HuH-7 (cell line): Measurements from ENCODE around the gene RBM20.

ENCODE experiments used
- DNase-seq: peaks from one replicate; pipeline ENCODE4 v3.0.0; 2011; ENCODE audit warnings: low spot score

The RBM20 gene

DNA sequence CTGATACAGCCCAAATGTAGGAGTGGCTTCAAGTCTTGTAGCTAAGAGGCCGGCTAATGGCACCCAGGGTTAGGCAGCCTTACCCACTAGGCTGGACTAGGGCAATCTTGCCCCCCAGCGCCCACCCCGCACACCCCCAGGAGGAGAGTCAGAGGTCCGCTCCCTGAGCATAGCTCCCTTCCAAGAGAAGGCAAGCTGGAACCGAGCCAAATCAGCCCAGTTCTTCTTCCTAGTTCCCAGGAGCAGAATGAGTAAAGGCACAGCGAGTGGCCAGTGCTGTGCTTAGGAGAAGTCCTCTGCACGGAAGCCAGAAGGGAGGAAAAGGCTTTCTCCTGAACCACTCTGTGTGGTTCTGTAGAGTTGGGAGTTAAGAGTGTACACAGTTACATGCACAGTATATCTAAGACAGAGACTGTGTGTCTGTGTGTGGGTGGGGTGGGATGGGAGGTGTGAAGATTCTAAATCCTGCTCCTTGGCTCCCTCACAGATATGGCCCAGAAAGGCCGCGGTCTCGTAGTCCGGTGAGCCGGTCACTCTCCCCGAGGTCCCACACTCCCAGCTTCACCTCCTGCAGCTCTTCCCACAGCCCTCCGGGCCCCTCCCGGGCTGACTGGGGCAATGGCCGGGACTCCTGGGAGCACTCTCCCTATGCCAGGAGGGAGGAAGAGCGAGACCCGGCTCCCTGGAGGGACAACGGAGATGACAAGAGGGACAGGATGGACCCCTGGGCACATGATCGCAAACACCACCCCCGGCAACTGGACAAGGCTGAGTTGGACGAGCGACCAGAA is 167.8 kb downstream of the RBM20 start:
- no peak for DNase-seq

- DNase-seq: no peak
Measured at GRCh38 chr10:110812583-110812982, 168.4 kb downstream of the RBM20 start.

DNA sequence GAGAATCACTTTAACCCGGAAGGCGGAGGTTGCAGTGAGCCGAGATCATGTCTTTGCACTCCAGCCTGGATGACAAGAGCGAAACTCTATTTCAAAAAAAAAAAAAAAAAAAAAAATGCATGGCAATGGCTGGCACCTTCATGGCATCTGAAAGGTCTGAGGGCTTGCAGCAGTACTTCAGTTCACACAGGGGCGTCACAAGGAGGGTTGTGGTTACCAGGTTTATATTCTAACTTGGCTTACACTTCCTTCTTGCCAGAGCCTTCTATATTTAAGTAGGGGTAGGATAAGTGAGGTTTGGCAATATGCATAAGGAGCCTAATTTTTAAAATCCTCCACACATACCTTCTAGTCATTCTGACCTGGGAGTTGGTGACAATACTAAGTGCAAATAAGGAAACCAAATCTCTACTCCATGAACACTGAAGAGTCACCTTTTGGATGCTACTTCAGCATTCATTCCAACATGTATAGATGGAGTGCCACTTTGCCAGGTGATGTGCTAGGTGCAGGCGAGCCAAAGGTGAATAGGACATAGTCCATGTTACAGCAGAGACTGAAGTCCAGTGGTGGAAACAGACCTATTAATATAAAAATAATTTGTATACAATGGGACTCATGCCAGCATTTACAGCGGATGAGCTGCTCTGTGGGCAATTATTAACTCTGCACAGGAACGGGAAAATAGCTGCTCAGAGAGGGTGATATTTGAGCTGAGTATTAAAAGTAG is 169.8 kb downstream of the RBM20 start:
- DNase-seq: no peak

DNA sequence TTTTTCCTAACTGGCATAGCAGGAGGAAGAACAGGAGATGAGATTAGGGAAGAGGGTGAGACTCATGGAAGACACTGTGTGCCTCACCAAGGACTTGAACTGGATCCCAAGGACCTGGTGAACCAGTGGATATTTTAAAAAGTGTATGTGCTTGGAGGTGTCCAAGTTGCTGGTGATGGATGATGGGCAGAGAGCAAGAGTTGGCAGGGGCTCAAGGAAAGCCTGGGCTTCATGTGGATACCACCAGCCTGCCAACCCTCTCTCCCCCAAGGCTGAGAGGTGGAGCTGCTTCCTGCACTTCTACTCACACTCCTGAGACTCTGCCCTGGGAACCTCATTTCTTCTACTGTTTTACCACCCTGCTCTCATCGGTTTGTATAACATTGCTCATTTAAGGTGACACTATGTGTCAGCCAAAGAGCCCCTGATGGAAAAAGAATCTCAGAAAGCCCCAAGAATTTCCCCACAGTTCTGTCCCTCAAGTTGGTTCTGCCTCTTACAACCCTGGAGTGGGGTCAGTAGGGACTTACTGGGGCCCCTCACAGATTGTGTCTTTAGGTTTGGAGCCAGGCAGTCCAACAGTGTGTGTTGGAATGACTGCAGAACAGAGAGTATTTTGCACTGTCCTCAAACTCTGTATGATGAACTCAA is 171.3 kb downstream of the RBM20 start:
- DNase-seq: no peak

DNA sequence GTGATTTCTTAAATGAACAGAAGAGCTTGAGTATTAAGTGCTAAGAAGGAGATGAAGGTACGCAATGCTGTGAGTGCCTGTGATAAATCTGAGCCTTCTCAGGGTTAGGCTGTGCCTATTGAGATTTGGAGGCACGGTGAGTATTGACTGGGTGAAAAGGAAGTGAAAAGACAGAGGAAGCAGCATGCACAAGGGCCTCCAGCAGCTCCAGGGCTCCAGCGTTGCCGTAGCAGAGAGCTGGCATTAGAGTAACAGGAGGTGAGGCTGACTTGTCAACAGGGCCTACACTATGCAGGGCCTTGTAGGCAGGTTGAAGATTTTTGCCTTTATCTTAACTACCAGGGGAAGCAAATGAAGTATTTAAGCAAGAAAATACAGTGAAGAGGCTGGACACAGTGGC is 173.5 kb downstream of the RBM20 start:
- no peak for DNase-seq

DNA sequence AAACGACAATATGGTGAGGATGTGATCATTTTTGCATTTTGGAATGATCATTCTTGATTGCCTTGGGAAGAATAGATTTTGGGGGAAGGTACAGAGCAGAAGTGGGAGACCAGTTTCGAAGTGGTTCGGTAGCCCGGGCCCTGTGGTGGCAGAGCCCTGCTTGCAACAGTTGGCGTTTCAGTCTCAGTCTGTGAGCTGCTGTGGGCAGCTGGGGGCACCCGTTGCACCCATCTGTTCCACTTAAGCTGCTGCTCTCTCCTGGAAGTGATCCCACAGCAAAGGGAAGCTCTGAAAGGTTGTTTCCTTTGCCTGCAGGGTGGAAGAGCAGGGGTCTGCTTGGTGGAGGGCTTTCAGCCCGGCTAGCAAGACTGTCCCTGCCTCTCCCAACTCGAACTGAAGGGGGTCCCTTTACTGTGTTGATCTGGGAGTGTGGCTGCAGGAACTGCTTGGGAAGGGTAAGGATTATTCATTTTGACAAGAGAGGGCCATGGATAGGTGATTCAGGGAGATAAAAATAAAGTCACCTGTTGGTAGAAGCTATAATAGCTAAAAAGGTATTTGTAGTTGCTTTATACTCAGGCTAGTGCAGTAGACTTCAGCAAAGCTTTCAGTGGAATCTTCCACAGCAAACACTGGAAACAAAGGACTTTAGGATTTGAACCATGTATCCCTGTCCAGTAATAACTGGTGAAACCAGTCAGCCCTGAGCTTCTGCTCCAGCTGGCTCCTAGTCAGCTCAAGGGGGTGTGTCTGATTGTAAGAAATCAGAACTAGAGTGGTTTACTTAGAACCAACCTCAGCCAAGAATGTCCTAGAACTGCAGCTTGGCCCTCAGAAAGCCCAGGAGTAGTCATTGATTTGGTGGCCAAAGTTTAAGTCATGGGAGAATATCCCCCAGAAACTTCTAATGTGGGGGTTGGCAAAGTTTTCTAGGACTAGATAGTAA is 174.4 kb downstream of the RBM20 start:
- DNase-seq: no peak

DNA sequence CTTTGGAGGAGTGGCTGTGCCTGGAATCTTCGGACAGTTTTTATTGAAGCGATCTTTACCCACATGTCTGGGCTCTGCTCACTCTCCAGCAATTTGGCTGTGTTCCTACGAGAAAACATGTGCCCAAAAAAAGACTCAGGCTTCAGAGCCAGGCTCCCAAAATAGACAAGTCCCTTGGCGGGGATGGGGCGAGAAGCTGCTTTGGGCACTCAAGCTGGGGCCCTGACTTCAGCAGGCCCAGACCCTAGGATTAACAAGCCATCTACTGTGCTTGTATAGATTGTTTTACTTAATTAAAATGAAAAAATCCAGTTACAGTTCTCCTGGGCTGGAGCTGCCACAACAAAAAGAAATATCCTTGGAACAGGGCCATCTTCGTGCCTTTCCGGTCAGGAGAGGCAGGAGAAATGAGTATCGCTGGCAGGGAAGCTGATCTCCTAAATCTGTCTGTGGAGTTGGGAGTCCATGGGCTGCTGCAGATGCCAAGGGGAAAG is 176.2 kb downstream of the RBM20 start:
- no peak for DNase-seq

- DNase-seq: no peak
Measured at GRCh38 chr10:110821508-110821907, 177.4 kb downstream of the RBM20 start.

DNA sequence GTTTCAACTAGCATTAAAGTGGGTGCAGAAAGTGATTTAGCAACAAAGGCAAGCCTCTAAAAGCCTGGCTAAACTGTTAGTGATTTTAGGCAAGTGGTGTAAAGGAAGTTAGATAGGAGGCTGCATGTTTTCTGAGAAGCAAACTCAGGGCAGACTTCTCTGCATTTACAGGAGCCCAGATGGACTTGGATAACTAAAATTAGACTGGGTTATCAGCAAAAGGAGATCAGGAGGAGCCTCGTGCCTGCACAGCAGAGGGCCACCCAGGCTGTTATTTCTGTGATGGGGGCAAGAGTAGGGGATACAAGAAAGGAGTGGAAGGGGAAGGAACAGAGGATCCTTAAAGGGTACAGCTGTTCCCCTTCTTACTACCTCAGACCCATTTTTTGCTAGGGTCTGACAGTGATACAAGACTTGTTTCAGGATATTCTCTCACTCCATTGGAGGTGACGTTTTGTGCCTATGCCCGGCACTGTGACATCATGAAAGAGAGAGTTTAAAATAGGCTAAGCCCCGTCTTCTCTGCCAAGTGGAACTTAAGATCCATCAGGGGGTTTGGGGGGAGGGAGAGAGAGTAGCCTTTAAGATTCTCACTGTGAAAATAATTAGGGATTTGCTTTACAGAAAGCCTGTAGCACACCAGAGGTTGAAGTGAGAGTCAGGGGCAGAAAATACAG is 178.0 kb downstream of the RBM20 start:
- DNase-seq: no peak

DNA sequence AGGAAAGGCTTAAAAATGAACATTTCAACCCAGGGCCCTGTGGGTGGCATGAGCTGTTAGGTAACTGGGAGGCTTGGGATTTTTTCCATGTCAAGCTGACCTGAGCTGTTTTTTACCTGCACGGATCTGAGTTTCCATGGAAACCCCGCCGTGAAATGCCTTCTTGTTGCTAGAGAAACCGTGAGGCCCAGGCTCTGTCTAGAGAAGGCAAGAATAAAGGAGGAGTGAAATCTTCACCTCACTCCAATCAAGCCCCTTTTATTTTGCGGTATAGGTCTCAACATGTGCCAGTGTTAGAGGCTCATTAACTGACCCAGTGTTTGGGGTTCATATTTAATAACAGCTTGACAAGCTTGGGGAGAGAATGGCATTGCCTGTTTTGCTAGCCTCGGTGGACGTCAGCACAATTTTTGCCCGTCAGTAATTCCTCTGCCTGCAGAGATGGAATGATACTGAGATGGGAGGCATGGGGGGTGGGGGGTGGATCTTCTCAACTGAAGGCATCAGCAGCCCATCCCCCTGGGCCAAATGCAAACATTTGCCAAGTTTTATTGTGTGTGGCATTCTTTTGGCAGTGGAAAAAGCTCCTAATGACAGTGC is 178.7 kb downstream of the RBM20 start:
- DNase-seq: no peak

DNA sequence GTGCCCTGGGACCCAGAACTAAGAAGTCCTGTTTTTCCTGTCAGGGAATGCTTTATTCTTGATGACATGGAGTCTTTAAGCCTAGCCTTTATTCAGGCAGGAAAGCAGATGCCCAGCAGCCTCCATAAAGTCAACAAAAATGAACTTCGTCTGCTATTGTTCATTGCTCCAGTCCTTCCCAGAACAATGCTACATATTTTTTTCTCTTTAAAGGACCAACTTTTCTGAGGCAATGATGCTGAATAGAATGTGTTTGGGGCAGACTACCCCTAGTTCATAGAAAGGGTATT is 180.0 kb downstream of the RBM20 start:
- no peak for DNase-seq

DNA sequence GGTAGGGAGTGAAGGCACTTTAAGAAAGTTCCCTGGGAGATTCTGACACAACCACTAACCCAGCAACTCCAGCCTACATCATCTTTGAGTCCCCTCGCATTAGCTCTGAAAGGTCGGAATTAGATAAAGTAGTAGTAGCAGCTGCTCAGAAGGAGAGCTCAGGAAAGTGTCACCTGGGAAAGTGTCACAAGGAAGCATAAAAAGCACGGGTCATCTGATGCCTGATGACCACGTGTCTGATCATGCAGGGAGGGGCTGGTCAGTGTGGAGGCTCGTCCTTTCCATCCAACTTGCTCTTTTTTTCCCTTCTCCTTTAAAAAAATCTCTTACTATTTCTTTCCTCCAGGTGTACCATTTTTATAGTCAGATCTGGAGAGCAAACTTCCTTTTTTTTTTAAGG is 180.5 kb downstream of the RBM20 start:
- DNase-seq: no peak

- no peak for DNase-seq
Measured at GRCh38 chr10:110825508-110825907, 181.4 kb downstream of the RBM20 start.

DNA sequence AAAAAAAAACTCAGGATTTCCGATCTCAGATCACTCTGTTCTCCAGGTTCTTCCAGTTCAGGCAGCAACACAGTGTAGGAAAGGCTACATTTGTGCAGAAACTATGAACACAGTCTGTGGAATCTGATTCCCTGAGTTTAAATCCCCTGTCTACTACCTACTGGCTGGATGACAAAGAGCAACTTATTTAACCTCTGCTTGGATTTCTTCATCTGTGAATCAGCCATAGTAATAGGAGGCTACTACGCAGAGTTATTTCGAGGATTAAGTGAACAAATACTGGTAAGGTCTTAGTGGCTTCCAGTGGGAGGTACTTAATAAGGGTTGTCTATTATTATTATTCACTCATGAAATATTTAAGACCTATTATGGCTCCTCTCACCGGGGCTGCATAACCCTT is 183.3 kb downstream of the RBM20 start:
- no peak for DNase-seq

GRCh38 chr10:110827875-110828274 is 183.7 kb downstream of the RBM20 start:
- no peak for DNase-seq

DNA sequence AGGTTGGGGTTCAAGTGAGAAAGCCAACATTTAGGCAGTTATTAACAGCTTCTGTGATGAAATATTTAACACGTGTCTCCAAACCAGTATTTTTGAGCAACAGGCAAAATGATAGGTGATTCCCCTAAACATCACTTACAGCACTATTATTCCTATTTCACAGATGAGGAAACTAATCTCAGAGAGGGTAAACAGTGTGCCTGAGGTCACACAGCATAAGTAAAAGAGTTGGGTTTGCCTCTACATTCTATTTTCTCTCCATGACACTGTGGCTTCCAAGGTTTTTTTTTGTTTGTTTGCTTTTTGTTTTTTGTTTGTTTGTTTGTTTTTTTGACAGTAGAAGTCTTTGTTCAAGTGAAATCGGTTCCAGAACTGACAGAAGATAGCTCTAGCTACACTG is 184.4 kb downstream of the RBM20 start:
- no peak for DNase-seq

DNA sequence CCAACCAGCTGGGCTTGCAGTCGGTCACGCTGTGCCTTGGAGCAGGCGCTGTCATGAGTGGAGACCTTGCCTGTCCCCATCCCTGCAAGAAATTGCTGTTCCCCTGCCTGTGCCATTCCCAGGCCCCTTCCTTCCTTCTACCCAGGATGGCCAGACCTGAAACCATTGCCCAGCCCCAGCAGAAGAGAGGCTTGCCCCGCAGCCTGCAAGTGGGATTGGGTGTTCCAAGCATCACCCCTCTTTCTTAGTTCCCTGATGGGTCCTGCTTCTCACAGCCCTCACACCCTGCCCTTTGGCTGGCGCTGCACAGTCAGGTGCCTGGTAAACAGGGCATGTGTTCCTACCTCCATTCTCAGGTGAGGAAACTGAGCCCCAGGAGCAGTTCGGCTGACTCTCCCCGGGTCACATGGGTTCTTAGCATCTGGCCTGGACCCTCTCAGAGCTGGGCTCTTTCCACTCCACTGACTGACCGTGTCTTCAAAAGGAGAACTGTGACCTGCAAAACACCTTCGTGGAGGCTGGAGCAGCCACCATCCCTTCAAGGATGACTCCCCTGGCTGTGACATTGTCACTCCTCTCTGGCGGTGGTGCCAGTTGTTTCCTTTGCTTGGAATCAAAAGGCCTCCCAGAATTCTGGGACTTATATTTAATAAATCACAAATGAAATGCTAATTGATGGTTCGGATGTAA is 185.7 kb downstream of the RBM20 start:
- DNase-seq: no peak

DNA sequence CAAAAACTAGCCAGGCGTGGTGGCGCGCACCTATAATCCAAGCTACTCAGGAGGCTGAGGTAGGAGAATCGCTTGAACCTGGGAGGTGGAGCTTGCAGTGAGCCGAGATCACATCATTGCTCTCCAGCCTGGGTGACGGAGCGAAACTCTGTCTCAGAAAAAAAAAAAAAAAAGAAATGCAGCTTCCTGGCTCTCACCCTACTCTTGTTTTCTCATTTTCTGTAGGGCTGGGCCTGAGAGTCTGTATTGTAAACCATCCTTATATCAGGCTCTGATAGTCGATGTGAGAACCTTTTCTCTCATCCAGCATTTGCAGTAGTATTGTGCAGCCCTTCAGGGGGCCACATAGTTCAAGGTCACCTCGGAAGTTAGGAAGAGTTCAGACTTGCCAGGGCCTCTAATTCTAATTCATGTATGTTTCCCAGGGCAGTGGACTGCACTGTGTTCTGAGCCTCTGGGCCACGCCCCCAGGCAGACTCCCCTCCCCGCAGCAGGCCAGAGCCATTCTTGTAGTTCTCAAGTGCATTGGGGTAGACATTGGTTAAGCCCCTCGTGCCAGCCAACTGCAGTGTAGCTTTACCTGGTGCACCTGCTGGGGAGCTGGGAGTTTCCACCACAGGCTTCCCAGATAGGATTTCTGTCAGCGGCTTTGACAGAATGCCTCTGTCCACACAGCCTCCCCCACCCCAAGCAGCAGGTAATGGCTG is 189.3 kb downstream of the RBM20 start:
- DNase-seq: no peak

DNA sequence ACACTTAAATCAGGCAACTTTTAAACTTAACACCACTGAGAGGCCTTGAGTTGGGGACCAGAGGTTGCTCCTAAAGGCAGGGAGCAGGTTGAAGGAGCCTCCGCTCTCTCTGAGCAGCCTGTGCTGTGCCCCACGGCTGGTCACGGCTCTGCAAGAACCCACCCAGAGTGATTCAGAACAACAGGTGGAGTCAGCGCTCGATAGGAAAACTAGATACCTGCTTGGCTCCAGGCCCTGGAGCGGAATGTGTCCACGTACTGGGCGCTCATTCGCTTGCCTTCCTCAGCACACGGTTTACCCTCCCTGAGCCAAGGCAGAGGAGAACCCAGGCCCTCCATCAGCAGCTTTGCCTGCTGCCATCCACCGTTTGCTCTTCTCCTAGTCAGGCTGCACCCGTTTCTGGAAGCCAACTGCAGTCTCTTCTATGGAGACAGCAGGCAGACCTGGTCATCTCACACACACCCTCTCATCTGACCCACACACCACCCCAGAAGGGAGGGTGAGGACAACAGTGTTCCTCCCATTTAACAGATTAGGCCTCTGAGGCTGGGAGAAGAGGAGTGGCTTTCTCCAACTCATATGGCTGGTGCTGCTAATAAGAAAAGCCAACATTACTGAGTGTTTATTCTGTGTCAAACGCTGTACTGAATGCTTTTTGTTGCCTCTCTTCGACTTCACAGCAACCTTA is 189.9 kb downstream of the RBM20 start:
- DNase-seq: no peak
